SK-N-SH (cell line): ENCODE data around the gene RXYLT1. TPM values are rescaled to one million over a fixed set of nuclear protein-coding genes. Genes with fewer than 3 reads are reported as not detected.

Source experiments
- CTCF ChIA-PET: fragments of 300-600, 350-600 bp; formaldehyde crosslinking; extraction: SDS; loops from one replicate; lab custom pipeline; 2021; lab: Yijun Ruan, JAX
- POLR2A ChIA-PET: fragments of 350-600 bp; sonication (Branson Sonifier 250); formaldehyde crosslinking; extraction: SDS; loops from one replicate; lab custom pipeline; 2020; ENCODE audit warnings: antibody characterized with exemption, inconsistent platforms; lab: Yijun Ruan, JAX
- DNase-seq: peaks from one replicate; pipeline ENCODE4 v3.0.0; 2012
- H2AFZ ChIP-seq: fragments of 200-600 bp; sonication (generic); 2 replicates; pipeline ENCODE4 v1.8.1; 2016; ENCODE audit warnings: antibody characterized with exemption, mild to moderate bottlenecking, low read depth
- H3F3A ChIP-seq: fragments of 200-600 bp; sonication (generic); replicated peaks from 2 replicates; pipeline ENCODE3; 2016; ENCODE audit warnings: antibody characterized with exemption, mild to moderate bottlenecking; ENCODE audit not compliant: insufficient read depth
- H3K27ac ChIP-seq, 2 experiments: fragments of 200-500 bp in 1 of 2; fragments of 200-600 bp in 1 of 2; sonication (Bioruptor generic) in 1 of 2; sonication (generic), shearing (Covaris generic) in 1 of 2; 2 replicates each; pipeline versions ENCODE4 v1.5.1 to v1.6.1; 2014 to 2016; ENCODE audit warnings: low read depth in 2 of 2, inconsistent platforms in 1 of 2, low read length in 1 of 2, mild to moderate bottlenecking in 1 of 2, mixed read lengths in 1 of 2
- H3K27me3 ChIP-seq: fragments of 200-600 bp; sonication (generic), shearing (Covaris generic); 2 replicates; pipeline ENCODE4 v1.6.1; 2016; ENCODE audit warnings: mixed run types; ENCODE audit not compliant: insufficient read depth
- H3K36me3 ChIP-seq, 2 experiments: fragments of 200-500 bp in 1 of 2; fragments of 200-600 bp in 1 of 2; sonication (Bioruptor generic) in 1 of 2; sonication (generic) in 1 of 2; replicated peaks in 1 of 2; 2 replicates each; pipeline versions ENCODE3 to v1.5.1; 2014 to 2016; ENCODE audit warnings: low read length in 1 of 2, mild to moderate bottlenecking in 1 of 2; ENCODE audit not compliant: insufficient read depth in 2 of 2, control insufficient read depth in 1 of 2
- H3K4me1 ChIP-seq, 2 experiments: fragments of 200-500 bp in 1 of 2; fragments of 200-600 bp in 1 of 2; sonication (Bioruptor generic) in 1 of 2; sonication (generic), shearing (Covaris generic) in 1 of 2; 2 replicates each; pipeline versions ENCODE4 v1.5.1 to v1.6.1; 2014 to 2016; ENCODE audit warnings: low read depth in 1 of 2, low read length in 1 of 2, mixed run types in 1 of 2; ENCODE audit not compliant: insufficient read depth in 2 of 2, control insufficient read depth in 1 of 2
- H3K4me2 ChIP-seq: fragments of 200-600 bp; sonication (generic), shearing (Covaris generic); 2 replicates; pipeline ENCODE4 v1.6.1; 2017; ENCODE audit warnings: mixed run types
- H3K4me3 ChIP-seq, 2 experiments: fragments of 200-500 bp in 1 of 2; fragments of 200-600 bp in 1 of 2; sonication (Bioruptor generic) in 1 of 2; sonication (generic), shearing (Covaris generic) in 1 of 2; 2 replicates each; pipeline versions ENCODE4 v1.5.1 to v1.8.1; 2014 to 2016; ENCODE audit warnings: low read depth in 2 of 2, inconsistent platforms in 1 of 2, low read length in 1 of 2, mild to moderate bottlenecking in 1 of 2, mixed read lengths in 1 of 2, moderate library complexity in 1 of 2
- H3K79me2 ChIP-seq: fragments of 200-600 bp; sonication (generic); 2 replicates; pipeline ENCODE4 v1.8.1; 2017; ENCODE audit warnings: mild to moderate bottlenecking; ENCODE audit not compliant: insufficient read depth
- H3K9ac ChIP-seq: fragments of 200-600 bp; sonication (generic); 2 replicates; pipeline ENCODE4 v1.6.1; 2017; ENCODE audit warnings: mixed run types
- H3K9me2 ChIP-seq: fragments of 200-600 bp; sonication (generic); 2 replicates; pipeline ENCODE4 v1.6.1; 2017; ENCODE audit warnings: mixed run types
- H3K9me3 ChIP-seq: fragments of 200-600 bp; sonication (generic); 2 replicates; pipeline ENCODE4 v1.6.1; 2017; ENCODE audit warnings: mixed run types, mild to moderate bottlenecking, moderate library complexity
- H4K20me1 ChIP-seq: fragments of 200-600 bp; sonication (generic); 2 replicates; pipeline ENCODE4 v1.6.1; 2017; ENCODE audit warnings: mild to moderate bottlenecking, mixed run types; ENCODE audit not compliant: insufficient read depth
- EP300 ChIP-seq, 2 experiments: IDR thresholded peaks; 2 replicates each; pipeline versions ENCODE4 v1.4.0 to v1.6.1; 2012; ENCODE audit warnings: borderline replicate concordance in 1 of 2, low read depth in 1 of 2, low read length in 1 of 2
- FOSL2 ChIP-seq: IDR thresholded peaks from 2 replicates; pipeline ENCODE4 v1.4.0; 2012; ENCODE audit warnings: low read depth, mild to moderate bottlenecking, moderate library complexity, borderline replicate concordance
- GABPA ChIP-seq: IDR thresholded peaks from 2 replicates; pipeline ENCODE4 v1.4.0; 2012; ENCODE audit warnings: low read depth, mild to moderate bottlenecking
- MEF2A ChIP-seq: IDR thresholded peaks from 2 replicates; pipeline ENCODE4 v1.4.0; 2012; ENCODE audit warnings: low read depth, borderline replicate concordance
- RCOR1 ChIP-seq: fragments of 150-350 bp; IDR thresholded peaks from 2 replicates; pipeline ENCODE4 v1.6.1; 2017; ENCODE audit warnings: antibody characterized with exemption, low read length
- RXRA ChIP-seq: IDR thresholded peaks from 2 replicates; pipeline ENCODE4 v1.4.0; 2012; ENCODE audit warnings: low read depth, mild to moderate bottlenecking, borderline replicate concordance
- TCF12 ChIP-seq: IDR thresholded peaks from 2 replicates; pipeline ENCODE4 v1.4.0; 2012
- WGBS: methylation state at CpG from one replicate; pipeline ENCODE4 v1.1.6; 2017; ENCODE audit warnings: low lambda C conversion rate; 5-methylcytosine and 5-hydroxymethylcytosine counted together
- polyA plus RNA-seq, 3 experiments: library from polyadenylated mRNA; depleted of rRNA; stranded (reverse); fragments of >200 nt; gene quantifications; 2 replicates each; pipeline ENCODE4 v1.2.3, GENCODE V29; 2012
- TF ChIP-seq, protein P1 (sequence below): fragments of 150-350 bp; IDR thresholded peaks from 2 replicates; pipeline ENCODE4 v1.6.1; 2016; ENCODE audit warnings: mild to moderate bottlenecking, low read depth, low read length
- TF ChIP-seq, protein P2 (sequence below): IDR thresholded peaks from 2 replicates; pipeline ENCODE4 v1.4.0; 2012; ENCODE audit warnings: low read depth, borderline replicate concordance
- TF ChIP-seq, protein P3 (sequence below): IDR thresholded peaks from 2 replicates; pipeline ENCODE4 v1.6.1; 2012; ENCODE audit warnings: mild to moderate bottlenecking, low read depth, low read length, moderate library complexity

The RXYLT1 gene
- polyA plus RNA-seq, 1 of the 3 experiments (the other 2 are of a cell fraction), result 10.7 TPM

DNA sequence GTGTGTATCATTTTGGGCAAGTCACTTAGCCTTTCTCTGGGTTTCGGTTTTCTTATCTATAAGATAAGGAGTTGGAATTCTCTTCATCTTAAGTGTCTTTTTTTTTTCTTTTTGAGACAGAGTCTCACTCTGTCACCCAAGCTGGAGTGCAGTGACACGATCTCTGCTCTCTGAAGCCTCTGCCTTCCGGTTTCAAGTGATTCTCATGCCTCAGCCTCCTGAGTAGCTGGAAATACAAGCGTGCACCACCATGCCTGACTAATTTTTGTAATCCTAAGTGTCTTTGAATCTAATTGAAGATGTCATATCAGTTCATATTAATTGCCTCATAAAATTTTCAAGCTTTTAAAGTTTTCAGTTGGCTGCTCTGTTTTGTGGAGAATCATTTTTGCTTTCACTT is 68.7 kb downstream of the RXYLT1 start (continued):
- TF ChIP-seq, protein P1, sequence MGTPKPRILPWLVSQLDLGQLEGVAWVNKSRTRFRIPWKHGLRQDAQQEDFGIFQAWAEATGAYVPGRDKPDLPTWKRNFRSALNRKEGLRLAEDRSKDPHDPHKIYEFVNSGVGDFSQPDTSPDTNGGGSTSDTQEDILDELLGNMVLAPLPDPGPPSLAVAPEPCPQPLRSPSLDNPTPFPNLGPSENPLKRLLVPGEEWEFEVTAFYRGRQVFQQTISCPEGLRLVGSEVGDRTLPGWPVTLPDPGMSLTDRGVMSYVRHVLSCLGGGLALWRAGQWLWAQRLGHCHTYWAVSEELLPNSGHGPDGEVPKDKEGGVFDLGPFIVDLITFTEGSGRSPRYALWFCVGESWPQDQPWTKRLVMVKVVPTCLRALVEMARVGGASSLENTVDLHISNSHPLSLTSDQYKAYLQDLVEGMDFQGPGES, result no peak
- no peak for TF ChIP-seq EP300 (IDR thresholded peaks at IDR 0.05; ENCODE audit: borderline replicate concordance in 1 of 2, low read depth in 1 of 2, low read length in 1 of 2)

DNA sequence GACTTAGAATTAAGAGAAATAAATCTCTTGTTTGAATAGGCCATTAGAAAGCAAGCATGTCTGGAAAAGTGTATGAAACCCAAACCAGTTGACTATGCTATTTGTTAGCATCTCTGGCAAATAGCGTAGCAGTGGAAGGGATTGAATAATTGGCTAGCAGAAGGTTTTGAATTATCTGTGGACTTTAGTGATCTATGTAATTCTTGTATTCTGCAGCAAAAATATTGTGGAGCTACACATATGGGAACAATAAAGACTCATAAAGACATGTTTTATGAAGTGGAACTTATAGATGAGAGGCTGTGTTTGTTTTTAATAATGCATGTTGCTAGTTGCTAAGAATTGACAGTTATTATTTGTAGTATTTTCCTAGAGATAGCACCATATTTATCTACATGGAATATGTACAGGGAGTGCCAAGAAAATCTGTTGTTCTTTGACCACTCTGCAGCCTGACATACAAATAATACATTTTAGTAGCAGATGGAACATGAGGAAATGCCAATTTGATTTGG is 69.5 kb downstream of the RXYLT1 start:
- ChIA-PET CTCF (interaction anchor here (1.0 to 2.1 kb wide), 3 partner anchors 23 to 333 kb away, joined by 3 to 6 read pairs (median 3); no protein-coding TSS in a partner anchor), POLR2A (no interaction called here)
- peak overlapping the region; percentile 17 for H3K4me2 ChIP-seq
- no peaks in the 10 kb centered on the region for H3K27me3 ChIP-seq
- peaks cover 15% of the 10 kb centered on the region for H3F3A ChIP-seq
- no peaks in the 10 kb centered on the region for H3K36me3 ChIP-seq
- TF ChIP-seq, protein P2, sequence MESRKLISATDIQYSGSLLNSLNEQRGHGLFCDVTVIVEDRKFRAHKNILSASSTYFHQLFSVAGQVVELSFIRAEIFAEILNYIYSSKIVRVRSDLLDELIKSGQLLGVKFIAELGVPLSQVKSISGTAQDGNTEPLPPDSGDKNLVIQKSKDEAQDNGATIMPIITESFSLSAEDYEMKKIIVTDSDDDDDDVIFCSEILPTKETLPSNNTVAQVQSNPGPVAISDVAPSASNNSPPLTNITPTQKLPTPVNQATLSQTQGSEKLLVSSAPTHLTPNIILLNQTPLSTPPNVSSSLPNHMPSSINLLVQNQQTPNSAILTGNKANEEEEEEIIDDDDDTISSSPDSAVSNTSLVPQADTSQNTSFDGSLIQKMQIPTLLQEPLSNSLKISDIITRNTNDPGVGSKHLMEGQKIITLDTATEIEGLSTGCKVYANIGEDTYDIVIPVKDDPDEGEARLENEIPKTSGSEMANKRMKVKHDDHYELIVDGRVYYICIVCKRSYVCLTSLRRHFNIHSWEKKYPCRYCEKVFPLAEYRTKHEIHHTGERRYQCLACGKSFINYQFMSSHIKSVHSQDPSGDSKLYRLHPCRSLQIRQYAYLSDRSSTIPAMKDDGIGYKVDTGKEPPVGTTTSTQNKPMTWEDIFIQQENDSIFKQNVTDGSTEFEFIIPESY, result no peak
- TF ChIP-seq TCF12 (0 out of 2 replicates have a peak, but pooled peaks have one; percentile 6), RXRA (no peak), RCOR1 (no peak)
- H3K4me3 ChIP-seq, result no peak overlapping the region
- peak; percentile 26 for DNase-seq
- H4K20me1 ChIP-seq, result peaks cover 3% of the 10 kb centered on the region; the same call in 1 of the 2 replicates
- H3K27ac ChIP-seq, result peak overlapping the region; percentile 23 to 81; a peak in 3 of 4 replicates
- H3K9me2 ChIP-seq, result no peaks in the 10 kb centered on the region
- WGBS, result 48% methylated on average over 1 of the region's 1 CpG
- H3K79me2 ChIP-seq, result peaks cover 98% of the 10 kb centered on the region
- no peaks in the 10 kb centered on the region for H3K9me3 ChIP-seq
- H3K4me1 ChIP-seq, result peaks cover 14 to 18% of the 10 kb centered on the region in 2 experiments; a peak in 3 of 4 replicates
- H2AFZ ChIP-seq, result no peak overlapping the region
- no peak overlapping the region for H3K9ac ChIP-seq

DNA sequence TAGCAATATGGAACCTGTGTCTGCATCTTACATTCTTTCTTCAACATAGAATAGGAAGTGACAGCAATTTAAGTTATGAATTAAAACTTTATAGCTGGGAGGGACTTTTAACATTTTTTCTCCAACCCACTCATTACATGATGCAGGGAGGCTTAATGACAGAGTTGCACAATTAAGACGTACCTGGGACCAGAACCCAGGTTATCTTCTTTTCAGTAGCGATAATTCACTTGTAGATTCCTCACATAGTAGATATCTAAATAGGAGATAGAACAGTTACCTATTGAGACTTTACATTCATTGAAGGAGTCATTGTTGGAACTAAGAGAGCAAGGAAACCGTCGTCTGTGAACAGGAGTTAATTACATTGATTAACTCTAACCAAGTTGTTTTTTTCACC is 69.9 kb downstream of the RXYLT1 start:
- Histone ChIP-seq H3K36me3 (no peaks in the 10 kb centered on the region), H3K79me2 (peaks cover 100% of the 10 kb centered on the region), H3K9me3 (no peaks in the 10 kb centered on the region), H3F3A (peaks cover 15% of the 10 kb centered on the region), H3K9me2 (no peaks in the 10 kb centered on the region), H3K4me3 (no peak overlapping the region), H3K27me3 (no peaks in the 10 kb centered on the region), H3K27ac (peak overlapping the region in 1 of 2 experiments; percentile 81; a peak in 2 of 4 replicates), H3K4me1 (peaks cover 14 to 18% of the 10 kb centered on the region in 2 experiments; a peak in 3 of 4 replicates), H3K9ac (no peak overlapping the region), H3K4me2 (peak overlapping the region; percentile 17; the same call in 1 of the 2 replicates), H4K20me1 (peaks cover 3% of the 10 kb centered on the region; the same call in 1 of the 2 replicates), H2AFZ (no peak overlapping the region)
- no peak for DNase-seq
- TF ChIP-seq GABPA (no peak), MEF2A (no peak), FOSL2 (no peak)
- TF ChIP-seq, protein P3, sequence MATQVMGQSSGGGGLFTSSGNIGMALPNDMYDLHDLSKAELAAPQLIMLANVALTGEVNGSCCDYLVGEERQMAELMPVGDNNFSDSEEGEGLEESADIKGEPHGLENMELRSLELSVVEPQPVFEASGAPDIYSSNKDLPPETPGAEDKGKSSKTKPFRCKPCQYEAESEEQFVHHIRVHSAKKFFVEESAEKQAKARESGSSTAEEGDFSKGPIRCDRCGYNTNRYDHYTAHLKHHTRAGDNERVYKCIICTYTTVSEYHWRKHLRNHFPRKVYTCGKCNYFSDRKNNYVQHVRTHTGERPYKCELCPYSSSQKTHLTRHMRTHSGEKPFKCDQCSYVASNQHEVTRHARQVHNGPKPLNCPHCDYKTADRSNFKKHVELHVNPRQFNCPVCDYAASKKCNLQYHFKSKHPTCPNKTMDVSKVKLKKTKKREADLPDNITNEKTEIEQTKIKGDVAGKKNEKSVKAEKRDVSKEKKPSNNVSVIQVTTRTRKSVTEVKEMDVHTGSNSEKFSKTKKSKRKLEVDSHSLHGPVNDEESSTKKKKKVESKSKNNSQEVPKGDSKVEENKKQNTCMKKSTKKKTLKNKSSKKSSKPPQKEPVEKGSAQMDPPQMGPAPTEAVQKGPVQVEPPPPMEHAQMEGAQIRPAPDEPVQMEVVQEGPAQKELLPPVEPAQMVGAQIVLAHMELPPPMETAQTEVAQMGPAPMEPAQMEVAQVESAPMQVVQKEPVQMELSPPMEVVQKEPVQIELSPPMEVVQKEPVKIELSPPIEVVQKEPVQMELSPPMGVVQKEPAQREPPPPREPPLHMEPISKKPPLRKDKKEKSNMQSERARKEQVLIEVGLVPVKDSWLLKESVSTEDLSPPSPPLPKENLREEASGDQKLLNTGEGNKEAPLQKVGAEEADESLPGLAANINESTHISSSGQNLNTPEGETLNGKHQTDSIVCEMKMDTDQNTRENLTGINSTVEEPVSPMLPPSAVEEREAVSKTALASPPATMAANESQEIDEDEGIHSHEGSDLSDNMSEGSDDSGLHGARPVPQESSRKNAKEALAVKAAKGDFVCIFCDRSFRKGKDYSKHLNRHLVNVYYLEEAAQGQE, result no peak
- CTCF ChIA-PET, result interaction anchor here (1.4 to 2.1 kb wide), 3 partner anchors 24 to 332 kb away, joined by 3 to 7 read pairs (median 6); no protein-coding TSS in a partner anchor
- POLR2A ChIA-PET, result no interaction called here
- WGBS, result 93% methylated on average over 4 of the region's 4 CpGs
